Measurements from ENCODE around the gene MBOAT1. TPM values are rescaled to one million over a fixed set of nuclear protein-coding genes. Genes with fewer than 3 reads are reported as not detected.

MBOAT1 gene
- polyA plus RNA-seq, 1 donor (not counting 4 experiments of a cell fraction or from before 2014, with no cell fraction given), result 4.9 TPM

DNA sequence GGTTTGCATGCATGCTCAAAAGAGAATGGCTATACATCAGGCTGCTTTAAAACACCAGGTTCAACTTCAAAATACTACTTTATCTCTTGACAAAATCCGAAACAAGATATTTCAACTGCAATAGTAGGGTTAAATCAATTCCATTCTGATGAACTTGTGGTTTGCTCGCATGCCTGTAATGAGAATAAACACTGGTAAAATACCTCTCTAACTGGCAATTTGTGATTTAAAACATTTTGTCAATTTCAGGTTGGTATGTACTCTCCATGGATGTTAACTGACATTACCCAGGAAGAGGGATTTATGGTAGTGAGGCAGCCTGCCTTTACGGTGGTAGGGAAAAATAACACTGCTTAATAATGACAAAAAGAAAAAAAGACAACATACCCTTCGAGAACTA, 74.4 kb downstream of the MBOAT1 start:
- Histone ChIP-seq H3K9ac (ENCODE audit: control insufficient read depth, extremely low read depth, insufficient read depth, low read length) (no peak overlapping the region), H3K36me3 (ENCODE audit: control insufficient read depth in 2 of 2, extremely low read depth in 1 of 2, insufficient read depth in 2 of 2, low read length in 2 of 2) (no peaks in the 10 kb centered on the region), H4K20me1 (ENCODE audit: control insufficient read depth, extremely low read depth, insufficient read depth, low read length) (no peaks in the 10 kb centered on the region), H3K27ac (ENCODE audit: control insufficient read depth, insufficient read depth, low read length) (no peak overlapping the region), H3K4me1 (ENCODE audit: control insufficient read depth, extremely low read depth, insufficient read depth, low read length) (no peaks in the 10 kb centered on the region), H3K4me3 (ENCODE audit: control insufficient read depth in 2 of 3, extremely low read depth in 1 of 3, insufficient read depth in 2 of 3, low read depth in 1 of 3, low read length in 3 of 3) (no peak overlapping the region), H3K4me2 (ENCODE audit: control insufficient read depth, extremely low read depth, insufficient read depth, low read depth, low read length) (no peak overlapping the region), H3K79me2 (ENCODE audit: control insufficient read depth, insufficient read depth, low read length) (no peaks in the 10 kb centered on the region), H3K27me3 (ENCODE audit: control insufficient read depth, extremely low read depth, insufficient read depth, low read length) (no peaks in the 10 kb centered on the region), H3K9me3 (ENCODE audit: control insufficient read depth, low read depth, low read length) (no peaks in the 10 kb centered on the region), H3K9me1 (ENCODE audit: control insufficient read depth, extremely low read depth, insufficient read depth, low read length) (no peaks in the 10 kb centered on the region), H2AFZ (ENCODE audit: control insufficient read depth, low read length) (no peak overlapping the region)
- no peak for FAIRE-seq
- DNase-seq (ENCODE audit: low read depth, low spot score), result no peak
- TF ChIP-seq EZH2 (IDR thresholded peaks at IDR 0.05; ENCODE audit: low read length) (no peak), CTCF (optimal IDR thresholded peaks at IDR 0.05 in 1 of 3, IDR thresholded peaks at IDR 0.05 in 1 of 3, conservative IDR thresholded peaks at IDR 0.05 in 1 of 3; ENCODE audit: extremely low read depth in 1 of 3, insufficient read depth in 2 of 3, low read length in 3 of 3) (no peak)
- dilution Hi-C loops (cut with MboI; ENCODE audit: extremely low pct_ligation_motif_present, low sequenced_read_pairs), result no loop called here

GRCh38 chr6:20137240-20137639, 75.0 kb downstream of the MBOAT1 start:
- no peaks in the 10 kb centered on the region for H3K79me2 ChIP-seq (ENCODE audit: control insufficient read depth, insufficient read depth, low read length)
- no peak for DNase-seq (ENCODE audit: low read depth, low spot score)
- no peaks in the 10 kb centered on the region for H3K9me3 ChIP-seq (ENCODE audit: control insufficient read depth, low read depth, low read length)
- H3K36me3 ChIP-seq (ENCODE audit: control insufficient read depth in 2 of 2, extremely low read depth in 1 of 2, insufficient read depth in 2 of 2, low read length in 2 of 2), result no peaks in the 10 kb centered on the region
- H3K4me3 ChIP-seq (ENCODE audit: control insufficient read depth in 2 of 3, extremely low read depth in 1 of 3, insufficient read depth in 2 of 3, low read depth in 1 of 3, low read length in 3 of 3), result no peak overlapping the region
- no peak overlapping the region for H3K27ac ChIP-seq (ENCODE audit: control insufficient read depth, insufficient read depth, low read length)
- no peaks in the 10 kb centered on the region for H4K20me1 ChIP-seq (ENCODE audit: control insufficient read depth, extremely low read depth, insufficient read depth, low read length)
- dilution Hi-C loops (cut with MboI; ENCODE audit: extremely low pct_ligation_motif_present, low sequenced_read_pairs), result no loop called here
- H3K27me3 ChIP-seq (ENCODE audit: control insufficient read depth, extremely low read depth, insufficient read depth, low read length), result no peaks in the 10 kb centered on the region
- H3K9ac ChIP-seq (ENCODE audit: control insufficient read depth, extremely low read depth, insufficient read depth, low read length), result no peak overlapping the region
- no peaks in the 10 kb centered on the region for H3K4me1 ChIP-seq (ENCODE audit: control insufficient read depth, extremely low read depth, insufficient read depth, low read length)
- no peak for FAIRE-seq
- H3K4me2 ChIP-seq (ENCODE audit: control insufficient read depth, extremely low read depth, insufficient read depth, low read depth, low read length), result no peak overlapping the region
- no peaks in the 10 kb centered on the region for H3K9me1 ChIP-seq (ENCODE audit: control insufficient read depth, extremely low read depth, insufficient read depth, low read length)
- no peak for TF ChIP-seq EZH2 (IDR thresholded peaks at IDR 0.05; ENCODE audit: low read length)
- TF ChIP-seq CTCF (optimal IDR thresholded peaks at IDR 0.05 in 1 of 3, IDR thresholded peaks at IDR 0.05 in 1 of 3, conservative IDR thresholded peaks at IDR 0.05 in 1 of 3; ENCODE audit: extremely low read depth in 1 of 3, insufficient read depth in 2 of 3, low read length in 3 of 3), result no peak
- H2AFZ ChIP-seq (ENCODE audit: control insufficient read depth, low read length), result no peak overlapping the region
